Measurements from ENCODE around the gene SEMA3A. TPM values are rescaled to one million over a fixed set of nuclear protein-coding genes. Genes with fewer than 3 reads are reported as not detected.

Gene SEMA3A
- total RNA-seq, 1 experiment from 2014 or later = 20.2 TPM

- Mint-ChIP-seq H3K27ac (ENCODE audit: unreplicated experiment) (no peak overlapping the region), H3K27me3 (ENCODE audit: unreplicated experiment) (no peaks in the 10 kb centered on the region), H3K36me3 (ENCODE audit: insufficient read depth, unreplicated experiment) (no peaks in the 10 kb centered on the region), H3K4me1 (ENCODE audit: low read depth, unreplicated experiment) (peaks cover 3% of the 10 kb centered on the region), H3K9me3 (ENCODE audit: low read depth, unreplicated experiment) (no peaks in the 10 kb centered on the region), H3K4me3 (ENCODE audit: low read depth, unreplicated experiment) (no peak overlapping the region)
- DNase-seq = no peak
- CTCF ChIA-PET = no interaction called here
- BruUV-seq (replicated peaks) = no TSS peak
- TF ChIP-seq, protein P1, sequence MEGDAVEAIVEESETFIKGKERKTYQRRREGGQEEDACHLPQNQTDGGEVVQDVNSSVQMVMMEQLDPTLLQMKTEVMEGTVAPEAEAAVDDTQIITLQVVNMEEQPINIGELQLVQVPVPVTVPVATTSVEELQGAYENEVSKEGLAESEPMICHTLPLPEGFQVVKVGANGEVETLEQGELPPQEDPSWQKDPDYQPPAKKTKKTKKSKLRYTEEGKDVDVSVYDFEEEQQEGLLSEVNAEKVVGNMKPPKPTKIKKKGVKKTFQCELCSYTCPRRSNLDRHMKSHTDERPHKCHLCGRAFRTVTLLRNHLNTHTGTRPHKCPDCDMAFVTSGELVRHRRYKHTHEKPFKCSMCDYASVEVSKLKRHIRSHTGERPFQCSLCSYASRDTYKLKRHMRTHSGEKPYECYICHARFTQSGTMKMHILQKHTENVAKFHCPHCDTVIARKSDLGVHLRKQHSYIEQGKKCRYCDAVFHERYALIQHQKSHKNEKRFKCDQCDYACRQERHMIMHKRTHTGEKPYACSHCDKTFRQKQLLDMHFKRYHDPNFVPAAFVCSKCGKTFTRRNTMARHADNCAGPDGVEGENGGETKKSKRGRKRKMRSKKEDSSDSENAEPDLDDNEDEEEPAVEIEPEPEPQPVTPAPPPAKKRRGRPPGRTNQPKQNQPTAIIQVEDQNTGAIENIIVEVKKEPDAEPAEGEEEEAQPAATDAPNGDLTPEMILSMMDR (IDR thresholded peaks at IDR 0.05; ENCODE audit: unreplicated experiment) = no peak
- intact Hi-C loops (cut with micrococcal nuclease; ENCODE audit: unreplicated experiment) = no loop called here
Observed at GRCh38 chr7:84137812-84138211, 56.8 kb downstream of the SEMA3A start.

- no TSS peak for BruUV-seq (replicated peaks)
- H3K9me3 Mint-ChIP-seq (ENCODE audit: low read depth, unreplicated experiment) = no peaks in the 10 kb centered on the region
- no peak overlapping the region for H3K4me3 Mint-ChIP-seq (ENCODE audit: low read depth, unreplicated experiment)
- CTCF ChIA-PET = no interaction called here
- H3K27ac Mint-ChIP-seq (ENCODE audit: unreplicated experiment) = no peak overlapping the region
- no peaks in the 10 kb centered on the region for H3K36me3 Mint-ChIP-seq (ENCODE audit: insufficient read depth, unreplicated experiment)
- H3K27me3 Mint-ChIP-seq (ENCODE audit: unreplicated experiment) = no peaks in the 10 kb centered on the region
- DNase-seq = no peak
- intact Hi-C loops (cut with micrococcal nuclease; ENCODE audit: unreplicated experiment) = no loop called here
- H3K4me1 Mint-ChIP-seq (ENCODE audit: low read depth, unreplicated experiment) = no peaks in the 10 kb centered on the region
- TF ChIP-seq, protein P1 (IDR thresholded peaks at IDR 0.05; ENCODE audit: unreplicated experiment) = no peak
Observed at GRCh38 chr7:84136809-84137208, 57.8 kb downstream of the SEMA3A start.

DNA sequence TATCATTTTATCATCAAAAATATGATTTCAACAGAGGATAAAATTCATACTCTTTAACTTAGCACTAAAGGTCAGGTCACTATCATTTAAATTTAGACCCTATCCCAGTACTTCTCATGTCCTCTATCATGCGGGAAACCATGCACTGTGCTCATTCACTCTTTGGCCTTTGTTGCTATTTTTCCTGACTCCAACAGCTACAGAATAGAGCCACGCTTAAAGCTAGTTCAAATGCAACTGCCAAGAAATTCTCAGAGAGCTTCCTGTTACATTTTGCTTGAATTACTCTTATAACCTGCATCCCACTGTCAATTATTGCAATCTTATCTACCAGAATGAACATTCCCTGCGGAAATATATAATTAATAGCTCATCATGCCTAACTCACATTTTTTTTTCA lies 58.3 kb downstream of the SEMA3A start:
- no peaks in the 10 kb centered on the region for H3K9me3 Mint-ChIP-seq (ENCODE audit: low read depth, unreplicated experiment)
- H3K36me3 Mint-ChIP-seq (ENCODE audit: insufficient read depth, unreplicated experiment) = no peaks in the 10 kb centered on the region
- no peak for DNase-seq
- CTCF ChIA-PET = no interaction called here
- no peak overlapping the region for H3K27ac Mint-ChIP-seq (ENCODE audit: unreplicated experiment)
- H3K4me3 Mint-ChIP-seq (ENCODE audit: low read depth, unreplicated experiment) = no peak overlapping the region
- no TSS peak for BruUV-seq (replicated peaks)
- intact Hi-C loops (cut with micrococcal nuclease; ENCODE audit: unreplicated experiment) = no loop called here
- no peaks in the 10 kb centered on the region for H3K27me3 Mint-ChIP-seq (ENCODE audit: unreplicated experiment)
- TF ChIP-seq, protein P1 (IDR thresholded peaks at IDR 0.05; ENCODE audit: unreplicated experiment) = no peak
- no peaks in the 10 kb centered on the region for H3K4me1 Mint-ChIP-seq (ENCODE audit: low read depth, unreplicated experiment)

DNA sequence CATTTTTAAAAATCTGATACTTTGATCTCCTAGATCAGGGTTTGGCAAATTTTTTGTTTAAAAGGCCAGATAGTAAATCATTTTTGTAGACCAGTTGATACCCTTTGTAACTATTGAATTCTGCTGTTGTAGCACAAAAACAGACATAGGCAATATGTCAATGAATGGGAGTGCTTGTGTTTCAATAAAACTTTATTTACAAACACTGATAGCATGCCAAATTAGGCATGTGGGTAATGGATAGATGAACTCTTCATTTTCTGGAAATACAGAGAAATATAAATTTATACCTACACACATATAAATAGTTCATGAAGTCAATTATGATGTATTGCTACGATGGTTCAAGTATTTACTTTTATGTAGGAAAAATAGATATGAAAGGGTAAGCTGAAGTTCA lies 60.4 kb downstream of the SEMA3A start:
- CTCF ChIA-PET = no interaction called here
- H3K27me3 Mint-ChIP-seq (ENCODE audit: unreplicated experiment) = no peaks in the 10 kb centered on the region
- intact Hi-C loops (cut with micrococcal nuclease; ENCODE audit: unreplicated experiment) = no loop called here
- no peaks in the 10 kb centered on the region for H3K9me3 Mint-ChIP-seq (ENCODE audit: low read depth, unreplicated experiment)
- no peaks in the 10 kb centered on the region for H3K4me1 Mint-ChIP-seq (ENCODE audit: low read depth, unreplicated experiment)
- no peak for DNase-seq
- H3K27ac Mint-ChIP-seq (ENCODE audit: unreplicated experiment) = no peak overlapping the region
- TF ChIP-seq, protein P1 (IDR thresholded peaks at IDR 0.05; ENCODE audit: unreplicated experiment) = no peak
- no peaks in the 10 kb centered on the region for H3K36me3 Mint-ChIP-seq (ENCODE audit: insufficient read depth, unreplicated experiment)
- H3K4me3 Mint-ChIP-seq (ENCODE audit: low read depth, unreplicated experiment) = no peak overlapping the region
- no TSS peak for BruUV-seq (replicated peaks)

- TF ChIP-seq, protein P1 (IDR thresholded peaks at IDR 0.05; ENCODE audit: unreplicated experiment) = no peak
- CTCF ChIA-PET = no interaction called here
- no peak overlapping the region for H3K4me3 Mint-ChIP-seq (ENCODE audit: low read depth, unreplicated experiment)
- no peak overlapping the region for H3K27ac Mint-ChIP-seq (ENCODE audit: unreplicated experiment)
- H3K27me3 Mint-ChIP-seq (ENCODE audit: unreplicated experiment) = no peaks in the 10 kb centered on the region
- no peaks in the 10 kb centered on the region for H3K9me3 Mint-ChIP-seq (ENCODE audit: low read depth, unreplicated experiment)
- no peaks in the 10 kb centered on the region for H3K36me3 Mint-ChIP-seq (ENCODE audit: insufficient read depth, unreplicated experiment)
- DNase-seq = no peak
- no peaks in the 10 kb centered on the region for H3K4me1 Mint-ChIP-seq (ENCODE audit: low read depth, unreplicated experiment)
- no TSS peak for BruUV-seq (replicated peaks)
- intact Hi-C loops (cut with micrococcal nuclease; ENCODE audit: unreplicated experiment) = no loop called here
Observed at GRCh38 chr7:84125654-84126053, 68.9 kb downstream of the SEMA3A start.

All from Calu3 (cell line).